ENCODE data around the gene TUT7.
"Not testable (repeated sequence)": the region's sequence is repeated elsewhere in the genome, so short reads cannot be mapped to it uniquely, and the experiment has no call there.

Gene TUT7

DNA sequence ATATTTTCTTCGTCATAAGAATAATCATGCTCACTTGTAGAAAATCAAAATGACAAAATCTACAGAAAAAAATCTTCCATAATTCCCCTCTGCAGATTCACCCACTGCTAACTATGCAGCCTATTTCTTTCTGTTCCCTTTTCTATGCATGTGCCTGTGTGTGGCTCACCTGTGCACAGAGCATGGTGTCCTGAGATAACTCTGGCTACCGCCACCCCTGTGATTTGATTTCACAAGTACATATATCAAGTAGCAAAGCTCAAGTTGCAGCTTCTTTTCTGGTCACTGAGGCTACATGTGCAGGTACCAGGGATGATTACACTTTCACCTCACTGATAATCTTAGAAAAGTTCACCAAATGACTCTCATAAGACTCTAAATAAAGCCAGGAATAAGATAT lies 53.5 kb downstream of the TUT7 start:
- DNase-seq = no peak

DNA sequence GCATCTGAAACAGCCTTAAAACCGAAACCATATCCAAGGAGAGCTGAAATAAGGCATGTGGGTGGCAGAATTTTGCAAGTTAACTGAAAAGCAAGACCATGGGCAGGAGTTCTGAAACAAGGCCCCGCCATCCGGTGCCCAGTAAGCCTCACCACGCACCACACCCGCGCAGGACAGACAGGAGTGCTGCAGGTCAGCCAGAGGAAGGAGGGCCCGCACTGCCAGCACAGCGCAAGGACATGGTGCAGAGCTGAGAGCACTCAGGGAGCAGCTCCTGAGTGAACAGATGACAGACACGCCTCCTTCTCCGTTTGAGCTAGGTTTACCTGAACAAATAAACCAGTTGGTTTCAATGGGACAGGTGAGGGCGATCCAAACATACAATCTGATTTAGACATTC lies 55.3 kb downstream of the TUT7 start:
- no peak for DNase-seq

DNA sequence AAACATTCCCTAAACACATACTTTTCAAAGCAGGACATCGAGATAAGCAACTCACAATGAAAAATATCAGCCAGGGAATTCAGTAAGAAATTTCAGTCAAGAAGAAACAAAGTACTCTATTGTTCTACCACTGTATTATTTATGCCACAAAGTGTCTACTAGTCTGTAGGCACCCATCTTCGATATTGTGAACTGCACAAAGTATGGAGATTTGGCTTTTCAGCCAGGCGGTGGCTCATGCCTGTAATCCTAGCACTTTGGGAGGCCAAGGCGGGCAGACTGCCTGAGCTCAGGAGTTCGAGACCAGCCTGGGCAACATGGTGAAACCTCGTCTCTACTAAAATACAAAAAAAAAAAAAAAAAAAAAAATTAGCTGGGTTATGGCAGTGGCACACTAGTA lies 63.9 kb downstream of the TUT7 start:
- DNase-seq = not testable (repeated sequence)

DNA sequence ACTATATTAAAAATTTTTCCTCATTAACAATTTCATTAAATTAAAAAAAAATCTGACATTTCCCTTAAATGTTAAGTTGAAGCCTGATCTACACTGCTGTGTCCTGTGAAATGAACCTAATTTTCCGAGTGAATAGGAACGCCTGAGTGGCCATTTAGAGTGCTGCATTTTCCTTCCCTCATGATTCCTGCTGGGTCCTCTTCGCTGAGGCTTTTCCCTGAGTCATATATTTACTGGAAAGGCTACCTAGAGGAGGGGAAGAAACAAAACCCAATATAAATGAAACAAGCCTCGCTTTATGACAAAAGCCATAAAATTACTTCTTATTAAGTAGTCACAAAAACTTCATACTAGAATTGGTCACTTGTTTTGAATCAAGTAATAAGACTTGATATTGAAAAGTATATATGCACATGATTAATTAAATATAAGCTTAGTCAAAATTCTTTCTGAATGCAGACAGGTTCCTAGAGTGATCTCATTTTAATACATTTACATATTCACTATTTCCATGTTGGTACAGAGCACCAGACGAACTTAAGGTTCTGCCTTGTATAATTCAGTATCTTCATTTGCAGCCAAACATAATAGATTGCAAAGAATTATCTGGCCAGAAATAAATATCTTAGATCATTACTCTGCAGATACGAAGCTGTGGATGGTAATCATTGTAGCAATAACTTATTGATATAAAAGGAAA lies 65.6 kb downstream of the TUT7 start:
- DNase-seq = no peak

DNA sequence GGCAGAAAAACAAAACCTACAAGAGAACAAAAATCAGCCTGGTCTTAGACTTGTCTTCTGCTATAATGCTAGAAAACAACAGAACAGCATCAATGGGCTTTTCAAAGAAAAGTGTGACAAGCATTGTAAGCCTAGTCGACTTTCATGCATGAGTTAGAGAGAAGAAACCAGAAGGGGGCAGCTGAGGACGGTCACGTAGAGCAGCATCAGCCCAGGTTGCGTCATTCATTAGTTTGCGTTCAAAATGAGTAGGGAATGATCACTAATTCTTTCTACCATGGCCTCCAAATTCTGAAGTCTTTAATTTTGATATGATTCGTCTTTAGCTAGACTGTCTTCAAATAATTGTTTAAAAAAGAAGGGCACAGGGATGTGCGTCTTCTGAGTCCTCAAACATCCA lies 67.2 kb downstream of the TUT7 start:
- peak; percentile 16 to 49 (median 28) for DNase-seq

DNA sequence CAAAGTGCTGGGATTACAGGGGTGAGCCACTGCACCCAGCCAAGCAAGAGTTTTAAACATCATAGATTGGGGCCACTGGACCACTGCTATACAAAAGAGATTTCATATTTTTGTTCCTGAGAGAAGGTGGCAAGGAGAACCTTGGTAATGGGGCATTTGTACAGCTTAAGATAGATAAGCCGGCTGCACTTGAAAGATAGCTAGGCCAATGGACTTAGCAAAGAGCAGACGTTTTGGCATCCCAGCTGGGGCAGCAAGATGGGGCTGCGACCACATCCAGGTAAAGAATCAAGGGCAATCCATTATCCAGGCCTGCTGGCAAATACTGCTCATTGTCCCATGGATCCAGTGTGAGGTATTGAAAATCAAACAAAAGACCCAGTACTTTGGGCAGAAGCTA lies 67.9 kb downstream of the TUT7 start:
- no peak for DNase-seq

DNA sequence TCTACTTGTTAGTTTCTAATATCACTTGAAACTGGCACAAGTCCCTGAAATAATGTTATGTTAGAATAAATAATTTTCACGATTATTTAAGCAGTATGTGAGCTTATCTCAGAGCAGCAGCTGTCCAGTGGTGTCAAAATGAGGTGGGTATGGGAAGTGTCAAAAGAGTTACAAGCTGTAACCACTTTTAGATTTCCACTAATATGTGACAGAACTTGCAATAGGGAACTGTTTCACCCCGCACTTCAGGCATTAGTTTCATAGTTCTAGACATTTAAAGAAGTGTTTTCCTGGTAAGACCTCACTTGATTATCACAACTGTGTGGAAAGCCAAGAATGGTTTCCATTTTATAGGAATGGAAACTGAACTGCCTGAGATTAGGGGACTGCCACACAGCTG lies 68.9 kb downstream of the TUT7 start:
- peak; percentile 20 to 54 (median 38) for DNase-seq

DNA sequence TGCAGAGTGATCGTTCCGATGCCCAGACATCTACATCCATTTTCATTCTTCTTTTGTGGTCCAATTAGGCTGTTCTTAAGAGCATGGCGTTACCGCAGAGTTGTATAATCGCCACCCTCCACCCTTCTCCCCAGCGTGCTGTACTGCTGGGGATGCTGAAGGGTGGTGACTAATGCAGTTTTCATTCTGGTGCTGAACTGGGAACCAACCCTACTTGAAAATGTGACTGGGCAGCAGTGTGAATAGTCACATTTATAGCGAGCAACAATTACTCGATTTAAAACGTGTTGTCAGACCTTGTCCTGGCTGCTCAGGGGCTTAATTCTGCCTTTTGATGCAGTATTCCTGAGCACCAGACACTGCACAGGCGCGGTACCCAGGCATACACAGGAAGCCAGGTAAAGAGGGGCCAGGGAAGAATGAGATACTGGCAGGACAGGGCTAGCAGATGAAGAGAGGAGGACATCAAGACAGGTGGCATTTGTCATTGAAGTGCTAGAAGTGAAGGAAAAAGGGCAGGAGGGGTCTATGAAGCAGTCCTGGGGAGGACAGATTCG lies 71.2 kb downstream of the TUT7 start:
- DNase-seq = peak; percentile 58 to 75 (median 59)

DNA sequence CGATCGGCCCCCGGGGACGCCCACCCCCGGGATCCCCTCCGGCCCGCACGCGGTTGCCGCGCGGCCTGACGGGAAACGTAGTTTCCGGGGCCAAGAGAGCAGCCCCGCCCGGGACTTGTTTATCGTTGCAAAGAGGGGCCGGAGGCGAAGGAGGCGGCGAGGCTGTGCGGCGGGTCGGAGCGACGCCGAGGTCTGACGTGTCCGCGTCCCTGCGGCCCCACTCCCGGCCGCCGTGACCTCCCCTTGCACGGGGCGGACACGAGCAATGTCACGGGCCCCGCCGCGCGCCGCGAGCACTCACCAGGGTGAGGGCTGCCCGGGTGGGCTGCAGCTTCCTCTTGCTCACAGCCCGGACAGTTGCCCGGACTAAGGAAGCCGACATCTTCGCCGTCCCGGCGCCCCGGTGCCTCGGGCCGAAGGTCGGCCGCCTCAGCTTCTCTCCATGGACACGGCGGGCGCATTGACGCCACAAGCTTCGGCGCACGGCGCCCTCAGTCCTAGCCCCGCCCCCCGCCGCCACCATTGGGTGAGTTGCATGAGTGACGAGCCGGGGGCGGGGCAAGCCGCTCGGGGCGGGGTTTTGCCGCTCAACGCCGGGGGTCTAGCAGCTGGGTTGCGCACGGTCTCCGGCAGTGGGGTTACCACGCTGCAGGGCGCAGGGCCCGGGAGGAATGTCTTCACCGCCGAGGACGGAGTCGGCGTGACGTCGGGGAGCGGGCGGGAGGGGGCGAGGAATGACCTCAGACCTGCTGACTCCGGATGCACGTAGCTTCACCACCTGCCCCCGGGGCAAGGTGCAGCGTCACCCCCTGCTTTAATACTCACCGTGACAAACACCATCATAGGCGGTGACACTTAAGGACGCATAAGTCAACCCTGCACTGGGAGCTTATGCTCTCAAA lies 71.9 kb downstream of the TUT7 start, which contains the start of gene ISCA1:
TSS of gene ISCA1 (minus strand) at position 462 of the 902 bp plus-strand sequence. CDS start at position 382, 80 bp downstream.
- peak; percentile 93 to 98 (median 96) for DNase-seq

DNA sequence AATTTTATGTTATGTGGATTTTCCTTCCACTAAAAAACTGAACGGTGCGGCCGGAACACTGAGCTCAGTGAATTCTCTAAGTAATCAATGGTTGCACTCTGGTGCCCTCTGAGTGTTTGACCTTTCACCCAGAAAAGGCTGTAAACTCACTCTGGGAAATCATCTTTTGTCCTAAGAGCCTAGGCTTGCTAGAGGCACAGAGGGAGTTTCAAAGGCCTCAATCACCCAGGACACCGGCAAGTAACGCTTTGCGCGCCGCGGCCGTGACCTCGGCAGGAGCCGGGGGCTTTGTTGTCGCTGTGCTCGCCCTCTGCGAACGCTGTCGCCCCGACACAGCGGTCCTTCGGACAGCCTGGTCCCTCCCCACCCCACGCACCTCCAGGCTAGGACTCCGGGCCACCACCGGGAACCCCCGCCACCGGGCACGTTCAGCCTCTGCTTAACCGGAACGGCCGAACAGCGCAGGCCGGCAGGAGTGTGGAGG lies 72.6 kb downstream of the TUT7 start:
- peak in 1 of 4 experiments; percentile 13 for DNase-seq

DNA sequence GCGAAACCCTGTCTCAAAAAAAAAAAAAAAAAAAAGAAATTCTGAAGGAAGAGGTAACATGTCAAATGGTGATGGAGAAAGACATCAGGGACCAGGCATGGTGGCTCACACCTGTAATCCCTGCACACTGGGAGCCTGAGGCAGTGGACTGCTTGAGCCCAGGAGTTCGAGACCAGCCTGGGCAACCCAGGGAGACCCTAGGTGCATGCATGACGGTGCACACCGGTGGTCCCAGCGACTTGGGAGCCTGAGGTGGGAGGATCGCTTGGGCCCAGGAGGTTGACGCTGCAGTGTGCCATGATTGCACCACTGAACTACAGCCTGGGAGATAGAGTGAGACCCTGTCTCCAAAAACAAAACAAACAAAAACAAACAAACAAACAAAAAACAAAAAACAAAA lies 73.6 kb downstream of the TUT7 start:
- no peak for DNase-seq

DNA sequence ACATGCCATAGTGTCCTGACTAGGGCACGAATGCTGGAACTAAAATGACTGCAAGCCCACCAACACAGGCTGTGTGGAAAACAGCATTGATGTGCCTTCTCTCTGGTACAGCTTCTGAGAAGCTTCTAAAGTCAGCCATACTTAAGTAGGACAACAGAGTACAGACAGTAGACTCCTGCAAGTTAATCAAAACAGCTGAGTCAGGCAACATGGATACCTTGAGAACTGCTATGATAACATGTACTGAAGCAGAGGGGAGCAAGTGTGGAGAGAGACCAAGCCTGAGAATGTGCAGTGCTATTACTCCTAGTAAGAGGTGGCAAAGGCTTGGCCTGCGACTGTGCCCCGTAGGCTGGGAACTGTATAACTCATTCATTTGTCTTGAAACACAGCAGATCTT lies 74.4 kb downstream of the TUT7 start:
- no peak for DNase-seq

DNA sequence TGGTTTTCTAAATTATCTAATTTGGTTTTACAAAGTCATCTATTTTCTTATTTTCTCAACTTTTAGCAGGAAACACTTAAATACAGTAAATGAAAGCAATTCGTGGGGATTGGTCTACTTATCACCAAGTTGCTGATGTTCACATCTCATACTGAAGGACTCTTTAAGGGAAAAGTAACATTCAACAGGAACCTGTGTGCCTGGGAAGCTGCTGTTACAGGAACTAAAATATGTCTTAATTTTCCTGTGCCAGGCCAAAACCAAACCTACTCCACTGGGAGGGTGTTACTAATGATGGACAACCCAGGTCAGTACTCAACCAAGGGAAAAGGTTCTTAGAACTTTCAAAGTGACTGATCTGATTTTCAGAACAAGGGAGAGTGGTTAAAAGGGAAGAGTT lies 77.1 kb downstream of the TUT7 start:
- peak in 1 of 4 experiments; percentile 4 for DNase-seq

DNA sequence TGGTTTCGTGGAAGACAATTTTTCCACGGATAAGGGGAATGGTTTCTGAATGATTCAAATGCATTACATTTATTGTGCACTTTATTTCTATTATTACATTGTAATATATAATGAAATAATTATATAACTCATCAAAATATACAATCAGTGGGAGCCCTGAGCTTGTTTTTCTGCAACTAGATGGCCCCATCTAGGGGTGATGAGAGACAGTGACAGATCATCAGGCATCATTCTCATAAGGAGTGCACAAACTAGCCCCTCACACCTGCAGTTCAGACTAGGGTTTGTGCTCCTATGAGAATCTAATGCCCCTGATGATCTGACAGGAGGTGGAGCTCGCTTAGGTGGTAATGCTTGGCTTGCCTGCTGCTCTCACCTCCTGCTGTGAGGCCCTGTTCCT lies 78.2 kb downstream of the TUT7 start:
- DNase-seq = no peak

DNA sequence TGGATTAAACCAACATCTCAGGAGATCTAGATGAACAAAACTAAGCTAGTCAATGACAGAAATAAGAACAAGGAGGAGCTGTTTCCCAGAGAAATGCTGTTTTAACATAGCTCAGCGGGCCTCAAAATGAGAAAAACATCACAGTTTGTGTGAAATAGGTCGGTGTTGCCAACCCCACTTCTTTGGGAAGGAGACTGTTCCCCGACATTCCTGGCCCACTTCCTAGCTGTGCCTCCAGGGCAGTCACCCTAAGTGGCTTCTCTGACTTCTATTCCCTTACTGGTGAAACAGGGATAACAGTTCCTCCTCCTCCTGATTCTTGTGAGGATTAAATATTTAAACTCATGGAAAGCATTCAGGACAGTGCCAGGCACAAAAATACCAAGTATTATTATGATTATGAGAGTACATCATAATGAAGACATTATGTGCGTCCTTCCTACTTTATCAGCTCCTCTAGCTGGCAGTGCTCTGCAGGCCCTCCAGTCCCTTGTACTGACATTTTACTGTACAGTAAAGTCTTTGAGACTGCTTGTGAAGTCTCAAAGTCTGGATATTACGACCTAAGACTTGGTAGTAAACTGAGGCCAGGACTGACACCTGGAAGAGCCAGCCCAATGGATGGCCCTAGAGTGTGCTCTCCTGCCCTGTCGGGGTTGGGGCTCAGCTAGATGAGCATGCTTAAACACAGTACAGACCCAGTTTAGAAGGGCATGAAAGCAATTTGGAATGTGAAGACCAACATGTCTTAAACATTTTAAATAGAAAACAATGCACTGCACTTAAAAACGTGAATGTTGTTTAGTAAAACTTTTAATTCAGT lies 79.2 kb downstream of the TUT7 start:
- no peak for DNase-seq

DNA sequence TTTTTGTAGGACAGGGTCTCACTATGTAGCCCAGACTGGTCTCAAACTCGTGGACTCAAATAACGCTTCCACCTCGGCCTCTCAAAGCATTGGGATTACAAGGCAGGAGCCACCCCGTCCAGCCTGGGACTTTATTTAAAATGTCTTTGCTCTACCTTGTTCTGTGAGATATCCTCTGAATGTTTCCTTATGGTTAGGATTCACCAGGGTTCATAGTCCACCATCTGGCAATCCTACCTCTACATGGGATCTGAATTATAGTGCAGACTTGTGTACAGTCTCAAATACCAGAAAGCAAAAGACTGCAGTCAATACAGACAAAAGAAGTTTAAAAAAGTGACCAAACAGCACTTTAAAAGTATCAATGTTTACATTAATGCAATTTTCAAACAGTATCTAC lies 82.0 kb downstream of the TUT7 start:
- DNase-seq = no peak

DNA sequence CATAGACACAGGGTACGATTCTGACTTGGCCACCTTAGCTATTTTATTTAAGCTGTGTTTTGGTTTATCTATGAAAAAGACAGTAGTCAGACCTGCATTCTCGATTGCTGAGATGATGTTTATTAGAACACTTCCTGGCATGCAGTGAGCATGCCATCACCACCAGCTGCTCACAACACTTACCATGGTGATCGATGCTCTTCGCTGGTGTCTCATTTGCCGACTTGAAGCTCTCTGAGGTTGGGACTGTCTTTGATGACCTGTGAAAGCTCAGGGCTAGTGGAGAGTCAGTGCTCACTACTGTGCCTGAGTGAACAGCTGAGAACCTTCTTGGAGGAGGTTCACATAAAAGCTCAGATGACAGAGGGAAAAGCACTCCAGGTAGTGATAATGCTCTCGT lies 90.3 kb downstream of the TUT7 start:
- no peak for DNase-seq

DNA sequence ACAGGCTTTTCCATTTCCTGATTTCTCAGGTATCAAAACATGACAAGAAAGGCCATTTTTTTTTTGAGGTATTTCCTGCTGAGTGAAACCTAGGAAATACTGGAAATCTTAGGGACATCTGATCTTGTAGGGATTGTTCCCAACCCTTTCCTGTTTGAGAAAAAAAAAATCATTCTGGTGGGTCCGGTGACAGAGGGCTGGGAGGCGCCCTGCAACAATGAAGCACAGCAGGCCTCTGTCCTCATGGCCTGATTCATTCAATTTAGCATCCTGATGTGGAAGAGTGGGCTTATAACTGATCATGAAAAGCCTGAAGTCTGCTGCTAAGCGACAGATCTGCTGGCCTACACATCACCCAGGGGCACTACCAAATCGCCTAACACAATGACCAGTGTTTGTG lies 91.7 kb downstream of the TUT7 start:
- DNase-seq = no peak

DNA sequence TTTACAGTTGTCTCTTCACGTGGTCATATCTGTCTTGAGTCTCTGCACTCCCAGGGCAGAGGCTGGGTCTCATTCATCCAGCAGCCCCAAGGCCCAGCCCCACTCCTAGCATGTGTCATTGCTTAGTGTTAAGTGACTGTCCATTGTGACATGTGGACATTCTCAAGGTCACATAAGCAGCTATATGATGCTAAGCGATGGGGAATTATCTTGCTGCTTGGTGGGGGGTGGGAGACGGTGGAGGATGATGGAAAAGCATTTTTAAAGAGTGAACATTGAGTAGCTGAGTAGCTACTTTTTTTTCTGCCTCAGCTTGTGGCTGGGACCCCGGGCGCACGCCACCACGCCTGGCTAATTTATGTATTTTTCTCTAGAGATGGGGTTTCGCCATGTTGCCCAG lies 94.7 kb downstream of the TUT7 start, which contains the start of gene C9orf153:
TSS of gene C9orf153 (minus strand) at position 101 of the 400 bp plus-strand sequence. CDS start 30,054 bp downstream, outside the sequence.
- no peak for DNase-seq

DNA sequence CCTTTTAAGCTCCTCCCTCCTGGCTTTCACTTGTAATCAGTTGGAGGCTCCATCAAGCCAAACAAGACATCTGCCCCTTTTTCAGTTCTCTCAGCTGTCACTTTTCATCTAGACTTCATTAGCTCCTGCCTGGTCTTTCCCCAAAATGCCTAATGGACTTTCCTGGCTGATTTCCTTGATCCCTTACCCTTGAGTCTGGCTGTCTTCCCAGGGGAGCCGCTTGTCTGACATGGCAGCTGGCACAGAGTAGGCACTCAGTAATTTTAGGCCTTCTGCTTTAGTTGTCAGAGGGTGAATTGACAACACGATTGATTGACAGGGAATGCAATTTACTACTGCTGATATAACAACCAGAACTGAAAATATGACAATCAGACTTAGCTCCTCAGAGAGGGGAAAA lies 96.8 kb downstream of the TUT7 start:
- no peak for DNase-seq

DNA sequence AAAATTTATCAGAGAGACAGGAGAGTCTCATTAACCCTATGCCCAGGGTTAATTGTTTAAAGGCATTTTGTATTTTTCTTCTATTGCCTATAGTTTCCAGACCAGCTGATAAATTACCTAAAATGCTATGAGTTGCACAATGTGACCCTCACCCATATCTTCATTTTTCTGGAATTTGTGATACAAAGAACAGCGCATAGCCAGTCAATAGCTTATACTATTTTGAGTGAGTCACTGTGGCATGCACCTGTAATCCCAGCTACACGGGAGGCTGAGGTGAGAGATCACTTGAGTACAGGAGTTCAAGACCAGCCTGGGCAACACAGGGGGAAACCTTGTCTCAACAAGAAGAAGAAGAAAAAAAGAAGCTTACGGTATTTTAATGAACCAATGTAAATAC lies 97.6 kb downstream of the TUT7 start:
- DNase-seq = no peak

DNA sequence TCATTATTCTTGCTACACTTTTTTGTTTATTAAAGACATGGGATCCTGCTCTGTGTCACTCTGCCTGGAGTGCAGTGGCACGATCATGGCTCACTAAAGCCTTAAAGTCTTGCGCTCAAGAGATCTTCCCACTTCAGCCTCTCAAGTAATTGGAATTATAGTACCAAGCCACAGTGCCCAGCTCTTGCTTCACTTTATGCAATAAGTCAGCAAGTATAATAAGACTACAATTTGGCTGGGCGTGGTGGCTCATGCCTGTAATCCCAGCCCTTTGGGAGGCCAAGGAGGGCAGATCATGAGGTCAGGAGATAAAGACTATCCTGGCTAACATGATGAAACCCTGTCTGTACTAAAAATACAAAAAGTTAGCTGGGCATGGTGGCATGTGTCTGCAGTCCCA lies 100.6 kb downstream of the TUT7 start:
- no peak for DNase-seq

All from suppressor macrophage (primary cell).